Stimulated activated CD4-positive, alpha-beta T cell treated with anti-CD3 and anti-CD28 coated beads, Interleukin-2, amount 100 ng/mL, for 48 hours (primary cell): ENCODE data around the gene TSN.

ENCODE experiments used
- DNase-seq, 2 donors: peaks; one replicate each; pipeline ENCODE4 v3.0.0-alpha.2; 2020

Gene TSN

GRCh38 chr2:121748202-121748601, 7.2 kb upstream of the TSN start:
- DNase-seq = no peak

- no peak for DNase-seq
Measured at GRCh38 chr2:121754851-121755236, 607 bp upstream of the TSN start.

DNA sequence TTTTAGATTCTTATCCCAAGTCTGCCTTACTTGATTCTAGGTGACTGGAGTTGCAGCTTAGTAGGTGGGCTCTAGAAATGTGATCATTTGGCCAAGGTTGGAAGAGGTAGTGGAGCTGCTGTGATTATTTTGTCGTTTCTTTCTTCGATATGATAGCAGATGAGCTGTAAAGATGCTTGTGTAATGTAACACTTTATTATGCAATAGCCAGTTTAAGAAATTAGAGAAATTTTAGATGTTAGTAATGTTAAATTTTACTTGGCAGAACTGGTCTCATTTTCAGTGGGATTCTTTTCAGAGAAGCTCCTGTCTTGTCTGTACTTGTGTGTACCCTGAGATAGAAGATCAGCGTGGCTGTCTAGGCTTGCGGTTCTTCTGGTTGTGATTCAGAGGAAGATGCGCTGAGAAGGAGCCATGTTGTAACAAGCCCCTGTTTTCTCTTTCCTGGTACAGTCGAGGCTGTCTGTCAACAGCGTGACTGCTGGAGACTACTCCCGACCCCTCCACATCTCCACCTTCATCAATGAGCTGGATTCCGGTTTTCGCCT, 9.3 kb downstream of the TSN start:
- no peak for DNase-seq

GRCh38 chr2:121766624-121767023, 11.2 kb downstream of the TSN start:
- DNase-seq = no peak

GRCh38 chr2:121768143-121768755, 12.8 kb downstream of the TSN start:
- no peak for DNase-seq

- DNase-seq = no peak
Measured at GRCh38 chr2:121771976-121772742, 16.7 kb downstream of the TSN start.

DNA sequence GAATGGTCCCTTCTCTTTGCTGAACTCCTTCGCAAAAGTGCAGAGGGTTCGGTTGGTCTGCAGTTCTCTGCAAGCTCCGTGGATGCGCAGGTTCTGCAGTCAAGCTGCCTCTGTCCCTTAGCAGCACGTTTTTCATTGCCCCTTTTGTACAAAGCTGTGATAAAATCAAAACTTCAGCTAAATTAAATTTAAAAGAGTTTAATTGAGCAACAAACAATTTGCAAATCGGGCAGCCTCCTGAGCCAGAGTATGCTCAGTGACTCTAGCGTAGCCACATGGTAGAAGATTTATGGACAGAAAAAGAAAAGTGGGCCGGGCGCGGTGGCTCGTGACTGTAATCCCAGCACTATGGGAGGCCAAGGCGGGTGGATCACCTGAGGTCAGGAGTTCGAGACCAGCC, 18.8 kb downstream of the TSN start:
- DNase-seq = no peak

DNA sequence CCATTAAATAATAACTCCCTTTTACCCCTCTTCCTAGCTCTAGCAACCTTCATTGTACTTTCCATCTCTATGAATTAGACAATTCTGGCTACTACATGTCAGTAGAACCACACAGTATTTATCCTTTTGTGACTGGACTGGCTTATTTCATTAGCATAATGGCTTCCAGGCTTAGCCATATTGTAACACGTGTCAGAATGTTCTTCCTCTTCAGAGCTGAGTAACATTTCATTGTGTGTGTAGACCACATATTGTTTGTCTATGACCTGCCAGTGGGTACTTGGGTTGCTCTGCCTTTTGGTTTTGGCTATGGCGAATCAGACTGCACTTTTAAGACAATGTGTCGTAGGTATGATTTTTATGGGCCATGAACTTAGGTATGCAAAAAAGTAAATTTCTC, 20.9 kb downstream of the TSN start:
- no peak for DNase-seq

DNA sequence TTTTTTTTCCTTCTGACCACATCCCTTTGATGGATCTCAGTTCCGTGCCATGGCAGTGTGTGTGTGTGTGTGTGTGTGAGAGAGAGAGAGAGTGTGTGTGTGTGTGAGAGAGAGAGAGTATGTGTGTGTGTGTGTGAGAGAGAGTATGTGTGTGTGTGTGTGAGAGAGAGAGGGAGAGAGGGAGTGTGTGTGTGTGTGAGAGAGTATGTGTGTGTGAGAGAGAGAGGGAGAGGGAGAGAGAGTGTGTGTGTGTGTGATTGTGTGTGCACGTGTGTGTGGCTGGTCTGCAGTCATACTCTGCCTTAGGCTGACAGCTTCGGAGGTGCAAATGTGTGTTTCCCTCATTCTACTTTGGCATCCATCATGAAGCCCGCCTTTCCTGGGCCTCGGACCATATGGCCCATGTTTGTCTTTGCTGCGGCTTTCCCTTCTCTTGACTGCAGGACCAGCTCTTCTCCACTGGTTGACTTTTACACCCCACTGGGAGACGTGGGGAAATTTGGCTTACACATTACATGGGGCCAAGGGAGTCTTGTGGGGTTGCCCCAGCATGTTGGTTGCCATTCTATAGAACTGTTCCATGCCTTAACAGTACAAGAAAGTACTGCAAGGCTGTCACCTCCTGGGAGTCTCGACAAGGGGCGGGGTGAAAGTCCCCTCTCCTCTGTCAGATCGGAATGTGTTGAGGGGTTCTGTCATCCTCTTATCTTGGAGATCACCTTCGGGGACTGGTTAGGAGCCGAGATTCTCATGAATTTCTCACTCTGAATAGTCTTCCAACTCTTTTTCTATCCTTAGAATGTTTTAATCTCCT, 21.6 kb downstream of the TSN start:
- DNase-seq = no peak

DNA sequence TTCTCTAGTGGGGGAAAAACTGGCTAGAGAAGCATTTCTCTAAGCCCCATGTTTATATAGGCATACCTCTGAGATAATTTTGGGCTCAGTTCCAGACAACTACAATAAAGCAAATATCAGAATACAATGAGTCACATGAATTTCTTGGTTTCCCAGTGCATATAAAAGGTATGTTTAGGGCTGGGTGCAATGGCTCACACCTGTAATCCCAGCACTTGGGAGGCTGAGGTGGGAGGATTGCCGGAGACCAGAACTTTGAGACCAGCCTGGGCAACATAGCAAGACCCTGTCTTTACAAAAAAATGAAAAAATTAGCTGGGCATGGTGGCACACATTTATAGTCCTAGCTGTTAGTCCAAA, 22.2 kb downstream of the TSN start:
- no peak for DNase-seq

- DNase-seq = no peak
Measured at GRCh38 chr2:121778741-121779487, 23.5 kb downstream of the TSN start.

- DNase-seq = no peak
Measured at GRCh38 chr2:121783180-121783579, 27.7 kb downstream of the TSN start.

DNA sequence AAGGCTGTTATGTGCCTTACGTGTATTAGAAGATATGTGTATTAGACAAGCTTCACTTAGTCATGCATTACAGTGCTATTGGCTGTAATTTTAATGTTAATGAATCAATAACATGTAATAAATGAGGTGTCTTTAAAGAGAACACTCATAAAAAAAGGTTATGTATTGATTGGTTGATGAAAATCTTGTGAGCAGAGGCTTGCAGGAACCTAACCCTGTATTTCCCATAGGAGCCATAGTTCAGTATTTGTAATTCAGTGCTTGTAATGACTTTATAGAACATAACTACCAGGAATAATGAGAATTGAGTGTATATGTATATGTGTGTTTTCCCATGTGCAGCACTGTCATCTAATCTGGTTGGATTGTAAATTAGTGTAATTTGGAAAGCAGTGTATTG, 33.2 kb downstream of the TSN start:
- no peak for DNase-seq

GRCh38 chr2:121790276-121790956, 35.0 kb downstream of the TSN start:
- DNase-seq = no peak

GRCh38 chr2:121791290-121791689, 35.8 kb downstream of the TSN start:
- DNase-seq = no peak

- DNase-seq = no peak
Measured at GRCh38 chr2:121791801-121792221, 36.4 kb downstream of the TSN start.

- DNase-seq = no peak
Measured at GRCh38 chr2:121793816-121794215, 38.4 kb downstream of the TSN start.

- no peak for DNase-seq
Measured at GRCh38 chr2:121794233-121794632, 38.8 kb downstream of the TSN start.

DNA sequence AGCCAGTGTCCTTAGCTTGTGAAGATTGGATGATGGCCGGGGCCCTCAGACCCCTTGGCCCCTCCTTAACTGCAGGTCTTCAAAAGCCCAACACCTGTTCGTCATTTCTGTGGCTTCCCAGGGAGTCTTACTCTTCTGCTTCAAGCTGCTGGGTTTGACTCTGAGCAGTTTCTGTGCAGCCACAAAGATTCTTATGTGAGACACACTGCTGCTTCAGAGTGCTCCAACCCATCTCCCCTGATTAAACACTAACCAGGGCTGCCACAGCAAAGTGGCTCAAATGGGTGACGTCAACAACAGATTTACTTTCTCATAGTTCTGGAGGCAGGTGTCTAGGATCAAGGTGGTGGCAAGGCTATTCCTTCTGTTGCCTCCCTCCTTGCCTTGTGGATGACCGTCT, 40.8 kb downstream of the TSN start:
- no peak for DNase-seq

- no peak for DNase-seq
Measured at GRCh38 chr2:121798617-121799016, 43.2 kb downstream of the TSN start.

GRCh38 chr2:121801916-121802315, 46.5 kb downstream of the TSN start:
- DNase-seq = no peak

DNA sequence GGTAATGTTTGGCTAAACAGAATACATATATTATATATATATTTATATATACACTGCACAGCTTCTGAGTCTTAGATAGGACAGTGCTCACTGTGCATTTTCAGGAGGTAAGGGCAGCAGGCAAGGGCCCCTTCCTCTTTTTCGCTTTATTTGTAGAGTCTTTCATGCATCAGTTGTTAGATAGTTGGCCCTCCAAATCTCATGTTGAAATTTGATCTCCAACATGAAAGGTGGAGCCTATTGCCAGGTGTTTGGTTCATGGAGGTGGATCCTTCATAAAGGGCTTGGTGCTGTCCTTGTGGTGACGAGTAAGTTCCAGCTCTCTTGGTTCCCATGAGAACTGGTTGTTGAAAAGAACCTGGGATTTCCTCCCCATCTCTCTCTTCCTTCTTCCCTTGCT, 48.1 kb downstream of the TSN start:
- DNase-seq = no peak
